ENCODE measurements around the gene ADAMTS2.

DNA sequence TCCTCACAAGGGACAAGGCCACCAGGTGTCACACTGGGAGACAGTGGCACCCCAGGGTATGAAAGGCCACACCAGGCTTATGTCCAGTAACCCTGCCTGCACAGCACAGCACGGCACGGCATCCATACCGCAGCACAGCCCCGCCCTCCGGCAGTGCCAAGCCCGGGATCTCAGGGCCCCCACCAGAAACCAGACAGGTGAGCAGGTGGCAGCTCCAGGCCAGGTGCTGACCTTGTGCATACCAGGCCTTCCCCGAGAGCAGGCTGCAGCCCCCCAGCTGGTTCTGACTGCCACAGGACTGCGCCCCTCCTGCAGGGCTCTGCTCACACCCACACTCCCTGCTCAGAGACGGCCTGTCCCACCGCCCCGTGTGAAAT, 56.5 kb downstream of the ADAMTS2 start:
- TF ChIP-seq, protein P1, sequence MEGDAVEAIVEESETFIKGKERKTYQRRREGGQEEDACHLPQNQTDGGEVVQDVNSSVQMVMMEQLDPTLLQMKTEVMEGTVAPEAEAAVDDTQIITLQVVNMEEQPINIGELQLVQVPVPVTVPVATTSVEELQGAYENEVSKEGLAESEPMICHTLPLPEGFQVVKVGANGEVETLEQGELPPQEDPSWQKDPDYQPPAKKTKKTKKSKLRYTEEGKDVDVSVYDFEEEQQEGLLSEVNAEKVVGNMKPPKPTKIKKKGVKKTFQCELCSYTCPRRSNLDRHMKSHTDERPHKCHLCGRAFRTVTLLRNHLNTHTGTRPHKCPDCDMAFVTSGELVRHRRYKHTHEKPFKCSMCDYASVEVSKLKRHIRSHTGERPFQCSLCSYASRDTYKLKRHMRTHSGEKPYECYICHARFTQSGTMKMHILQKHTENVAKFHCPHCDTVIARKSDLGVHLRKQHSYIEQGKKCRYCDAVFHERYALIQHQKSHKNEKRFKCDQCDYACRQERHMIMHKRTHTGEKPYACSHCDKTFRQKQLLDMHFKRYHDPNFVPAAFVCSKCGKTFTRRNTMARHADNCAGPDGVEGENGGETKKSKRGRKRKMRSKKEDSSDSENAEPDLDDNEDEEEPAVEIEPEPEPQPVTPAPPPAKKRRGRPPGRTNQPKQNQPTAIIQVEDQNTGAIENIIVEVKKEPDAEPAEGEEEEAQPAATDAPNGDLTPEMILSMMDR (IDR thresholded peaks at IDR 0.05) = no peak
- no peak for TF ChIP-seq POLR2A (IDR thresholded peaks at IDR 0.05)

Measured in lower leg skin (tissue), 3 donors.